SK-N-MC (cell line): ENCODE data around the gene MEI1.

Experiments used
- EZH2 ChIP-seq: fragments of 200-600 bp; sonication (generic); IDR thresholded peaks from one replicate; pipeline ENCODE4 v1.6.1; 2017; ENCODE audit warnings: antibody characterized with exemption
- FOXP2 ChIP-seq: optimal IDR thresholded peaks from 2 replicates; pipeline ENCODE3; 2011; ENCODE audit warnings: mild to moderate bottlenecking, moderate library complexity; ENCODE audit not compliant: insufficient read depth; ENCODE audit errors: extremely low read length, control extremely low read depth
- POLR2AphosphoS5 ChIP-seq: IDR thresholded peaks from 2 replicates; pipeline ENCODE4 v1.6.1; 2012; ENCODE audit warnings: mild to moderate bottlenecking, low read depth, low read length, borderline replicate concordance

GRCh38 chr22:41815716-41816115 lies 116.4 kb downstream of the MEI1 start:
- TF ChIP-seq EZH2, result no peak
- no peak for TF ChIP-seq POLR2AphosphoS5
- no peak for TF ChIP-seq FOXP2
